Measurements from ENCODE around the gene IARS2.
"Not testable (repeated sequence)": the region's sequence is repeated elsewhere in the genome, so short reads cannot be mapped to it uniquely, and the experiment has no call there.

The IARS2 gene

DNA sequence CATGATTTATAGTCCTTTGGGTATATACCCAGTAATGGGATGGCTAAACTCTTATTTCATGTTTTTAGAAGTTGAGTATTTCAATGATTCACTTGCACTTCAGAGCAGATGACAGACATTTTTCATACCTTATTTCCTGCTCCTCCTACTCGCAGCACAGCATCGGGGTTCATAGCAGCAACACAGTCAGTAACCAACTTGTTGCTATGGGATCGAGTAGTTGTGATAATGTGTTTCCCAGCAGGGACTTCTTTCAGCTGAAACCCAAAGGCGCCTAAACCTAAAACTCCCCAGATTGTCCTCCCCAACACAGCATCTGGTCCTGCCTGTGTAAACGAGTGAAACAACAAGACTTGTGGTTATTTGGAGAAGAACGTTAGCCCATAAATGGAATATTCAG is 31.3 kb upstream of the IARS2 start:
- DNase-seq (ENCODE audit: low read depth), result no peak
- TF ChIP-seq, protein P1, sequence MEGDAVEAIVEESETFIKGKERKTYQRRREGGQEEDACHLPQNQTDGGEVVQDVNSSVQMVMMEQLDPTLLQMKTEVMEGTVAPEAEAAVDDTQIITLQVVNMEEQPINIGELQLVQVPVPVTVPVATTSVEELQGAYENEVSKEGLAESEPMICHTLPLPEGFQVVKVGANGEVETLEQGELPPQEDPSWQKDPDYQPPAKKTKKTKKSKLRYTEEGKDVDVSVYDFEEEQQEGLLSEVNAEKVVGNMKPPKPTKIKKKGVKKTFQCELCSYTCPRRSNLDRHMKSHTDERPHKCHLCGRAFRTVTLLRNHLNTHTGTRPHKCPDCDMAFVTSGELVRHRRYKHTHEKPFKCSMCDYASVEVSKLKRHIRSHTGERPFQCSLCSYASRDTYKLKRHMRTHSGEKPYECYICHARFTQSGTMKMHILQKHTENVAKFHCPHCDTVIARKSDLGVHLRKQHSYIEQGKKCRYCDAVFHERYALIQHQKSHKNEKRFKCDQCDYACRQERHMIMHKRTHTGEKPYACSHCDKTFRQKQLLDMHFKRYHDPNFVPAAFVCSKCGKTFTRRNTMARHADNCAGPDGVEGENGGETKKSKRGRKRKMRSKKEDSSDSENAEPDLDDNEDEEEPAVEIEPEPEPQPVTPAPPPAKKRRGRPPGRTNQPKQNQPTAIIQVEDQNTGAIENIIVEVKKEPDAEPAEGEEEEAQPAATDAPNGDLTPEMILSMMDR (IDR thresholded peaks at IDR 0.05; ENCODE audit: control insufficient read depth, extremely low read depth, insufficient read depth), result no peak

GRCh38 chr1:220067269-220068204 is 26.4 kb upstream of the IARS2 start:
- no peak for DNase-seq (ENCODE audit: low read depth)
- TF ChIP-seq, protein P1 (IDR thresholded peaks at IDR 0.05; ENCODE audit: control insufficient read depth, extremely low read depth, insufficient read depth), result no peak
- H3K4me3 ChIP-seq (ENCODE audit: low read depth, low read length), result no peak overlapping the region

More for the DNA sequence above, 31.3 kb upstream of the IARS2 start:
- no peak overlapping the region for H3K4me3 ChIP-seq (ENCODE audit: low read depth, low read length)

GRCh38 chr1:220076861-220077762 is 16.8 kb upstream of the IARS2 start:
- DNase-seq (ENCODE audit: low read depth), result no peak
- TF ChIP-seq, protein P1 (IDR thresholded peaks at IDR 0.05; ENCODE audit: control insufficient read depth, extremely low read depth, insufficient read depth), result no peak
- H3K4me3 ChIP-seq (ENCODE audit: low read depth, low read length), result no peak overlapping the region

DNA sequence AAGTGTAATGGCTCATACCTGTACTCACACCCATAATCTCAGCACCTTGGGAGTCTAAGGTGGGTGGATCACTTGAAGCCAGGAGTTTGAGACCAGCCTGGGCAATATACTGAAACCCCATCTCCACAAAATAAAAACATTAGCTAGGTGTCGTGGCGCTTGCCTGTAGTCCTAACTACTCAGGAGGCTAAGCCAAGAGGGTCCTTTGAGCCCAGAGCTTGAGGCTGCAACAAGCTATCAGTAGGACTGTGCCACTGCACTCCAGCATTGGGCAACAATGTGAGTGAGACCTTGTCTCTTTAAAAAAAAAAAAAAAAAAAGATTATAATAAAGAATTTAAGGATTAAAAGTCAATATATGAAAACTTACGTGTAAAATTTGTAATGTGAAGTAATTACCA is 16.0 kb upstream of the IARS2 start:
- H3K4me3 ChIP-seq (ENCODE audit: low read depth, low read length), result no peak overlapping the region
- TF ChIP-seq, protein P1 (IDR thresholded peaks at IDR 0.05; ENCODE audit: control insufficient read depth, extremely low read depth, insufficient read depth), result no peak
- no peak for DNase-seq (ENCODE audit: low read depth)

DNA sequence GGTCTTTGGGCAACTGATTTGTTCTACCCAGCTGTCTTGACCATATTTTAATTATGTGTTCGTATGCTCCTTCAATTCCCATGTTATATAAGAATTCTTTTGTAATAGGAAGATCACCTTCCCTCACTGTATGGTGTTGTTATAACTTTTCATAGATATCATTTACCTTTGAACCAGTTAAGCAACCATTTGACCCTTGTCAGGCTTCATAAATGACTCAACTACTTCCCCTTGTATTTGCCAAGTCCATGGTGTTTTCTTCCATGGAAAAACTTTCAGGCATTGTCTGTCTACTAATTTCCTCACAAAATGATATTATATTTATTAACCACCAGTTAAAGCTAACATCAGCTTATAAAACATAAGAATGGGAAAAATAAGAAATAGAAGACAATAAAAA is 9.5 kb upstream of the IARS2 start:
- TF ChIP-seq, protein P1 (IDR thresholded peaks at IDR 0.05; ENCODE audit: control insufficient read depth, extremely low read depth, insufficient read depth), result no peak
- no peak overlapping the region for H3K4me3 ChIP-seq (ENCODE audit: low read depth, low read length)
- DNase-seq (ENCODE audit: low read depth), result no peak

DNA sequence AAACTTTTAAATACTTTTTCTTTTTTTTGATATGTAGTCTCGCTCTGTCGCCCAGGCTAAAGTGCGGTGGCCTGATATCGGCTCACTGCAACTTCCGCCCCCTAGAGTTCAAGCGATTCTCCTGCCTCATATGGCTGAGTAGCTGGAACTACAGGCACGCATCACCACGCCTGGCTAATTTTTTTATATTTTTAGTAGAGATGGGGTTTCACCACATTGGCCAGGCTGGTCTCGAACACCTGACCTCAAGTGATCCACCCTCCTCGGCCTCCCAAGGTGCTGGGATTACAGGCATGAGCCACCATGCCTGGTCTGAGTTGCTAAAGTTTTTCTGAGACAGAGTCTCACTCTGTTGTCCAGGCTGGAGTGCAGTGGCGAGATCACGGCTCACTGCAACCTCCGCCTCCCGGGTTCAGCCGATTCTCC is 7.7 kb upstream of the IARS2 start:
- not testable (repeated sequence) for DNase-seq (ENCODE audit: low read depth); H3K4me3 ChIP-seq (ENCODE audit: low read depth, low read length)
- TF ChIP-seq, protein P1 (IDR thresholded peaks at IDR 0.05; ENCODE audit: control insufficient read depth, extremely low read depth, insufficient read depth), result peak; percentile 14; the same call in 1 of the 2 replicates

Data from LNCaP clone FGC (cell line).